Measurements from ENCODE around the gene LRP3.
"Not testable (repeated sequence)": the region's sequence is repeated elsewhere in the genome, so short reads cannot be mapped to it uniquely, and the experiment has no call there.

Gene LRP3

GRCh38 chr19:33193865-33194362 is at the start of gene LRP3:
TSS of gene LRP3 (plus strand) at chr19:33194330. CDS start at chr19:33194786, 456 bp downstream.
- no peak for DNase-seq

GRCh38 chr19:33146209-33146608 is 47.9 kb upstream of the LRP3 start:
- DNase-seq = no peak

GRCh38 chr19:33147538-33147937 is 46.6 kb upstream of the LRP3 start:
- no peak for DNase-seq

- no peak for DNase-seq
These were observed 43.1 kb upstream of the LRP3 start for GRCh38 chr19:33150852-33151518.

GRCh38 chr19:33152176-33152575 is 42.0 kb upstream of the LRP3 start:
- DNase-seq = no peak

GRCh38 chr19:33152625-33153024 is 41.5 kb upstream of the LRP3 start:
- DNase-seq = not testable (repeated sequence)

GRCh38 chr19:33154313-33154712 is 39.8 kb upstream of the LRP3 start:
- not testable (repeated sequence) for DNase-seq

- DNase-seq = no peak
These were observed 37.8 kb upstream of the LRP3 start for GRCh38 chr19:33156334-33156733.

- no peak for DNase-seq
These were observed 36.2 kb upstream of the LRP3 start for GRCh38 chr19:33157906-33158305.

GRCh38 chr19:33158365-33158764 is 35.8 kb upstream of the LRP3 start:
- DNase-seq = no peak

- DNase-seq = no peak
These were observed 35.0 kb upstream of the LRP3 start for GRCh38 chr19:33159149-33159548.

GRCh38 chr19:33159893-33160292 is 34.2 kb upstream of the LRP3 start:
- DNase-seq = no peak

GRCh38 chr19:33161201-33161600 is 32.9 kb upstream of the LRP3 start:
- no peak for DNase-seq

- DNase-seq = no peak
These were observed 30.6 kb upstream of the LRP3 start for GRCh38 chr19:33163481-33163880.

GRCh38 chr19:33166037-33166436 is 28.1 kb upstream of the LRP3 start:
- not testable (repeated sequence) for DNase-seq

- no peak for DNase-seq
These were observed 26.7 kb upstream of the LRP3 start for GRCh38 chr19:33167438-33167837.

- no peak for DNase-seq
These were observed 25.6 kb upstream of the LRP3 start for GRCh38 chr19:33168528-33168927.

- DNase-seq = no peak
These were observed 22.8 kb upstream of the LRP3 start for GRCh38 chr19:33171222-33171795.

- no peak for DNase-seq
These were observed 22.2 kb upstream of the LRP3 start for GRCh38 chr19:33171916-33172359.

- no peak for DNase-seq
These were observed 19.9 kb upstream of the LRP3 start for GRCh38 chr19:33174186-33174585.

GRCh38 chr19:33175156-33175782 is 18.9 kb upstream of the LRP3 start:
- no peak for DNase-seq

- no peak for DNase-seq
These were observed 18.1 kb upstream of the LRP3 start for GRCh38 chr19:33175886-33176669.

GRCh38 chr19:33176670-33177416 is 17.3 kb upstream of the LRP3 start:
- DNase-seq = peak; percentile 95
